HPDE6-E6E7 (cell line): ENCODE measurements around the gene C2CD2.
"Not testable (repeated sequence)": the region's sequence is repeated elsewhere in the genome, so short reads cannot be mapped to it uniquely, and the experiment has no call there.

Experiments
- DNase-seq: peaks from one replicate; pipeline ENCODE4 v3.0.0; 2011; ENCODE audit warnings: missing footprints; ENCODE audit errors: extremely low spot score

Gene C2CD2

DNA sequence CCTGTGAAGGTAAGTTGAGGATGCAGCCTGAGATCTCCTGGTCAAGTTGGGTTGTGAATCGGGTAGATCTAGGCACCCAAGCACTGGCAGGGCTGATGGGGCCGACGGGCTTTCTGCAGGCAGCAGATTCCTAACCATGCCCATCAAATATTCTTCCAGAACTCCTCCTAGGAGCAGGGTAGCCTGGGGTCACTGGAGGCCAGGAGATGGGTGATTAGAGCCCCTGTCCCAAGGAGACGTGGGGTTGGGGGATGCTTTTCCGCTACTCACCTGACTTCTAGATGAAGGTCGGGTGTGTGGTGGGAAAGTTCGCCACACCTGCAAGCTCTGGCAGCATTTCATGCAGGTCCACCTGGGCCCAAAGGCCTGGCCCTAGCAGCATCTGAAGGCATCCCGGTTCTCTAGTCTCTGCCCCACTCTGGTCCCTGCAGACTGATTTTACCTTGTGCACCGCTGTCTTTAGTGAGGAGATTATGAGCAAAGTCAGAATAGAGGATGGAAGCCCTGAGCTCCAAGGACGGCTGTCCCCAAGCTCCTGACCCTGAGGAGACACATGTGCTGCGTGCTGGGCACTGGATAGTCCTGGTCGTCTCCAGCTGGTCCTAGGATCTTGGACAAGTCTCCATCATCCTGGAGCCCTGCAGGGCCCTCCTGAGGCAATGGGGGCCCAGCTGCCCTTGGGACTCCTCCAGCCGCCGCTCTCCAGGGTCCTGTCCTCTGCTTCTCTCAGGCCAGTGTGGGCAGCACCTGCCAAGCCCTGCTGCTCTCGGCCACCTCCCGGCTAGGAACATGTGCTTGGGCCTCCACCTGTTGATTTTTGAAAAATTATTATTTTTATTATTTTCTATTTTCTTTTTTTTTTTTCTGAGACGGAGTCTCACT lies 21.8 kb upstream of the C2CD2 start:
- DNase-seq: no peak

GRCh38 chr21:41974752-41975053 lies 20.9 kb upstream of the C2CD2 start:
- no peak for DNase-seq

DNA sequence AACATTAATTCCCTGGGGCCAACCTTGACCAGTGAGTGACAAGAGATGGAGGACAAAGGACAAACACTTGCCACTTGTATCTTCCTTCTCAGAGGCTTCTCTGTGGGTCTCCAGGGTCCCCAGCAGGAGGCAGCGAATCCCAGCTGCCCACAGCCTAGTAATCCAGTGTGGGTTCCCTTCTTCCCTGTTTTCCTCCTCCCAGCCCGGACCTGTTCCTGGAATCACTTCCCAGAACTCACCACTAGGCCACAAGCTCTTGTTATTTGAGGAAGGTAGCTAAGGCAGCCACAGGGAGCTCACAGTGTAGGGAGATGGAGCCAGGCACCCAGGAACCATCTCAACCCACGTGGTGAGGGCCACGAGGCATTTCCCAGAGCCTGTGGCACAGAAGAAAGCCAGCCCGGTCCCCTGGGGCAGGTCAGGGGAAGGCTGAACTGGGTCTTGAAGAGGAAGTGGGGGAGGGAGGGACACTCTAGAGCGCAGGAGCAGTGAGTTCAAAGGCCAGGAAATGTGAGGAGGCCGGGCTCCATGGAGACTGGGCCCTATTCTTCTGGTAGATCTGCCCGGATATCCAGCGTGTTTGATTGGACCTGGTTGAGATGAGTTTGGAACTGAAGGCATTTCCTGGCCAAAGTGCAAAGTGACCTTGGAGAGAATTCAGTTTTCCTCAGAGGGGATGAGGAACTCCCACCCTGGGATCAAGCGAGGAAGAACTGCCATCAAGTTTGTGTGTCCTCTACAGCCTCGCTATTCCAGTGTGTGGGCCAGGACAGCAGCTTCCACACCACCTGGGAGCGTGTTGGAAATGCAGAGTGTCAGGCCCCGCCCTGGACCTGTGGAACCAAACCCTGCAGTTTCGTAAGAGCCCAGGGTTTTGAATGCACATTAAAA lies 20.3 kb upstream of the C2CD2 start:
- no peak for DNase-seq

GRCh38 chr21:41973427-41973831 lies 19.6 kb upstream of the C2CD2 start:
- no peak for DNase-seq

GRCh38 chr21:41972511-41973205 lies 18.8 kb upstream of the C2CD2 start:
- DNase-seq: no peak

DNA sequence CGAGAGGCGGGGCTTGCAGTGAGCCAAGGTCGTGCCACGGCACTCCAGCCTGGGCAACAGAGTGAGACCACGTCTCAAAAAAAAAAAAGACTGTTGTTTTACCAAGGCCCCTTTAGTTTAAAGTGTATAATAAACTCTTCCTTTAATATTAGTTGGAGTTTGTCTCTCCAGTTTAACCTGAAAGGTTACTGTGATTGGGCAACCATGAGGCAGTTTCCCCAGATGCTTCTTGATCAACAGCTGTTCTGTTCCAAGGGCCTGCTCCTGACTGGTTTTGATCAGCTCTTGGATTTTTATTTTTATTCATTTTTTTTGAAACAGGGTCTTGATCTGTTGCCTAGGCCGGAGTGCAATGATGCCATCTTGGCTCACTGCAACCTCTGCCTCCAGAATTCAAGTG lies 18.1 kb upstream of the C2CD2 start:
- no peak for DNase-seq

DNA sequence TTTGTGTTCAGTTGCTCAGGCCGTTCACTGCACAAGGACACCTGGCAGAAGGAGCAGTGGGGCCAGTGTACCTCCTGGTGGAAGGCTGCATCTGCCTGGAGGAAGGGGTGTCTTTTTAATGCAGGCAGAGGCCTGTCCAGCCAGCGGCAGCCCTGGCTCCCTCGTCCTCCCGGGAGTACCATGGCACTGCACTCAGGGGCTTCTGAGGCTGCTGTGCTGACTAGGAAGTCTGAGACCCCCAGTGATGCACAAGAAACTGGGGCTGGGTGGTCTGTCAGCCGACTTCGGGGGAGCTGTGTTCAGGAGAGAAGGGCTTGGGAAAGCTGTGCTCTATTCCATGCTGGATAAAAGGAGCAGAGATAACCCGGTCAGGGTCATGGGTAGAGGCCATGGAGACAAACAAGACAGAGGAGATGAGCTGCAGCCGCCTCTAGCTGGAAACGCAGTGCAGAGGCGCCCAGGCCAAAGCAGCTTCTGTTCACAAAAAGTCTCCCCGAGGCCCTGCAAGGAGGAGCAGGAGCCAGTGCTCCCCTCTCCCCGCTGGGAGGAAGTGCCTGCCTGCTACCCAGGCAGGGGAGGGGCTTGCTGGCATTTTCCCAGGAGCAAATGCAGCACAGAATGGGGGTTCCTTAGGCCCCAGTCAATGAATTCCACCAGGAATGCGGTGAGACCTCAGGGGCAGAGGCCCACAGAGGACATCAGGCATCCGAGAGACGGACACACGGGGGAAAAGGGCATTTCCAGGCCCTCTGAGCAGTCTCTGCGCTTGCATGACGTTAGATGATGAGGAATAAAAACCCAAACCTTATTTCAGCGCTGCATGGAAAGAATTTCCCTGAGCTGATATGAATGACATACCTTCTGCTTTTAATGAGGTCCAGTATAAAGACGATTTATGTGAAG lies 17.2 kb upstream of the C2CD2 start:
- no peak for DNase-seq

DNA sequence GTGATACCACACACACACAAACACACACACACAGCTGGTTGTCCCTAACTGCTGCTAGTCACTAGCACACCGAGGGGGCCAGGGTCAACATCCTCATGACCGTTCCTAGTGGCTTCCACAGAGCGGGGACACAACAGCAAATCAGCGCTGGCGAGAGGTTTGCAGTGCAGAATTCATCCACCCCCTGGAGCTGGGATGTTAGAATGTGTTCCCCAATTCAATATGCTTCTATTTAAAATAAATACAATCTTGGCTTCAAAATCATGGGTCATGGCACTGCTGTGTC lies 16.2 kb upstream of the C2CD2 start:
- no peak for DNase-seq

DNA sequence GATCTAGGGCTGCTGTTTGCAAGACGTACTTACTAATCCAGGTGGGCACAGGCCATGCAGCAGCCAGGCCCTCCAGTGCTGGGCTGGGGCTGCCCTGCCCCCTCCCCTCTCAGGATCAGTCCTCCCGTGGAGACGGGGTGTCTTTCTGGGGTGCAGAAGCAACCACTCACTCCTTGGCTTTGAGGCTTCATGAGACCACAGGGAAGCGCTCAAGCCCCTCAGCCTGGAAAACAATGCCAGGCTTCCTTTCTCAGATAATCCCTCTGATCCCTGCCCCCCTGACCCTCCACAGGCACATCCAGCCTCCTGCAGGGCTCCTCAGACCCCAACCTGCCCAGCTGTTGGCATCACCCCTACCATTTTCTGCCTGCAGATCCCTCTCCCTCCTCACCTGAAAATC lies 13.9 kb upstream of the C2CD2 start:
- no peak for DNase-seq

- no peak for DNase-seq
These were observed 13.2 kb upstream of the C2CD2 start for GRCh38 chr21:41966872-41967621.

- DNase-seq: no peak
These were observed 12.4 kb upstream of the C2CD2 start for GRCh38 chr21:41966041-41966833.

DNA sequence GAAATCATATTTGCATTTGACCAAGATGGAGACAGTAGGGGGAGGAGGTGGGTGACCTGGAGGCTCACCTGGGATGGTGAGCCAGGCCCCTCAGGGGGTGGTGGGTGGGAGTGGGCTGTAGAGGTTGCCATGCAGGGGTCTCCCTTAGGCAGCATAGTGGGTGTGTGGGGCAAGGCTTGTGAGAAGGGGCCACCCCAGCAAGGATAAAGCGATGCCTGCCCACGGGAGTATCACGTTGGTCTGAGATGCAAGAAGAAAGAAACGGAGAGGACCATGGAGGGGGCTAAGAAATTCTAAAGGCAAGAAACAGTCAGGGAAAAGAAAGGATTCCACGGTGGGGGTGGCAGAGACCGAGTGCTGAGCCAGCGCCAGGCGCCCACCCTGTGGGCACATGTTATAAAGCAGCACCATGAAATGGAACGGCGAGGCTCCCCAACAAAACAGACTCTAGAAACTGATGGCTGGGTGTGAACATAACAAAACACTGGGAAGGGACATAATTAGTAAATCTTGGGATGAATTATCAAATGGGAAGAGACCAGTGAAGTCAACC lies 11.7 kb upstream of the C2CD2 start:
- no peak for DNase-seq

GRCh38 chr21:41965045-41965444 lies 11.2 kb upstream of the C2CD2 start:
- no peak for DNase-seq

- no peak for DNase-seq
These were observed 10.4 kb upstream of the C2CD2 start for GRCh38 chr21:41964171-41964570.

- no peak for DNase-seq
These were observed 8.7 kb upstream of the C2CD2 start for GRCh38 chr21:41962425-41962966.

- DNase-seq: no peak
These were observed 7.9 kb upstream of the C2CD2 start for GRCh38 chr21:41961753-41962152.

- no peak for DNase-seq
These were observed 7.5 kb upstream of the C2CD2 start for GRCh38 chr21:41961282-41961701.

GRCh38 chr21:41960386-41960785 lies 6.6 kb upstream of the C2CD2 start:
- DNase-seq: no peak

GRCh38 chr21:41959697-41960096 lies 5.9 kb upstream of the C2CD2 start:
- not testable (repeated sequence) for DNase-seq
